H1 (cell line): ENCODE data around the gene ACY1. TPM values are rescaled to one million over a fixed set of nuclear protein-coding genes. Genes with fewer than 3 reads are reported as not detected.

Source experiments
- CTCF ChIA-PET: fragments of 300-600 bp; sonication (Branson Sonifier 250); formaldehyde crosslinking; loops from one replicate; lab custom pipeline; 2021; ENCODE audit not compliant: partially characterized antibody; lab: Charles Lee
- POLR2A ChIA-PET: fragments of 300-600 bp; sonication (Branson Sonifier 250); formaldehyde crosslinking; loops from one replicate; lab custom pipeline; 2021; ENCODE audit warnings: inconsistent platforms; ENCODE audit not compliant: partially characterized antibody; lab: Charles Lee
- DNase-seq, 2 experiments: peaks; one replicate each; pipeline versions ENCODE4 v3.0.0 to v3.0.0-alpha.2; 2010 to 2022; ENCODE audit warnings: low spot score in 2 of 2, low read depth in 1 of 2, mixed read lengths in 1 of 2
- FAIRE-seq: peaks from 2 replicates; lab custom pipeline; 2011; peaks lifted over from hg19 to GRCh38; lab: Jason Lieb, UNC
- H2AFZ ChIP-seq: 2 replicates; pipeline ENCODE4 v1.8.1; 2012; ENCODE audit warnings: low read length, inconsistent platforms
- H2AK5ac ChIP-seq: 2 replicates; pipeline ENCODE4 v1.6.1; 2013; ENCODE audit warnings: low read depth, low read length
- H2BK120ac ChIP-seq: replicated peaks from 2 replicates; pipeline ENCODE3; 2013; ENCODE audit warnings: low read depth, low read length, inconsistent platforms
- H2BK12ac ChIP-seq: 2 replicates; pipeline ENCODE4 v1.6.1; 2013; ENCODE audit warnings: low read depth, low read length
- H2BK15ac ChIP-seq: 2 replicates; pipeline ENCODE4 v1.6.1; 2013; ENCODE audit warnings: low read length
- H2BK20ac ChIP-seq: 2 replicates; pipeline ENCODE4 v1.6.1; 2013; ENCODE audit warnings: low read length
- H2BK5ac ChIP-seq: 2 replicates; pipeline ENCODE4 v1.6.1; 2013; ENCODE audit warnings: low read depth, low read length
- H3K14ac ChIP-seq: 2 replicates; pipeline ENCODE4 v1.6.1; 2013; ENCODE audit warnings: inconsistent platforms; ENCODE audit not compliant: insufficient read length
- H3K18ac ChIP-seq: 2 replicates; pipeline ENCODE4 v1.6.1; 2013; ENCODE audit warnings: low read length; ENCODE audit errors: extremely low read depth
- H3K23ac ChIP-seq: 2 replicates; pipeline ENCODE4 v1.6.1; 2013; ENCODE audit warnings: inconsistent platforms; ENCODE audit not compliant: insufficient read length
- H3K23me2 ChIP-seq: 2 replicates; pipeline ENCODE4 v1.6.1; 2013; ENCODE audit warnings: low read depth, low read length
- H3K27ac ChIP-seq: 2 replicates; pipeline ENCODE4 v1.6.1; 2011; ENCODE audit warnings: low read depth, low read length, inconsistent platforms
- H3K27me3 ChIP-seq, 4 experiments: replicated peaks in 1 of 4; 1 replicate in 1 of 4; 2 replicates in 3 of 4; pipeline versions ENCODE4 v1.6.1 to v1.8.1; 2011 to 2013; ENCODE audit warnings: low read length in 3 of 4, mild to moderate bottlenecking in 3 of 4, inconsistent platforms in 2 of 4, mixed read lengths in 2 of 4, moderate library complexity in 1 of 4; ENCODE audit not compliant: control insufficient read depth in 3 of 4, insufficient read depth in 3 of 4; ENCODE audit errors: extremely low read depth in 1 of 4
- H3K36me3 ChIP-seq, 4 experiments: 2 replicates each; pipeline versions ENCODE4 v1.6.1 to v1.8.1; 2011 to 2013; ENCODE audit warnings: mild to moderate bottlenecking in 4 of 4, low read length in 3 of 4, moderate library complexity in 2 of 4, control low read depth in 1 of 4, inconsistent platforms in 1 of 4; ENCODE audit not compliant: insufficient read depth in 4 of 4, control insufficient read depth in 2 of 4
- H3K4ac ChIP-seq: replicated peaks from 2 replicates; pipeline ENCODE3; 2013; ENCODE audit warnings: low read length, low read depth, mixed read lengths, inconsistent platforms; ENCODE audit not compliant: insufficient read length
- H3K4me1 ChIP-seq, 4 experiments: replicated peaks in 1 of 4; 1 replicate in 1 of 4; 2 replicates in 3 of 4; pipeline versions ENCODE4 v1.6.1 to v1.8.1; 2011 to 2013; ENCODE audit warnings: low read length in 3 of 4, inconsistent platforms in 2 of 4, mixed read lengths in 1 of 4; ENCODE audit not compliant: insufficient read depth in 4 of 4, control insufficient read depth in 3 of 4
- H3K4me2 ChIP-seq, 2 experiments: 2 replicates each; pipeline versions ENCODE4 v1.6.1 to v1.8.1; 2011 to 2013; ENCODE audit warnings: low read depth in 2 of 2, low read length in 2 of 2, control low read depth in 1 of 2, inconsistent platforms in 1 of 2, mild to moderate bottlenecking in 1 of 2; ENCODE audit not compliant: insufficient read depth in 1 of 2
- H3K4me3 ChIP-seq, 4 experiments: fragments of 200-600, 300-600 bp in 1 of 4; sonication (generic), shearing (Covaris generic), sonication (Bioruptor Twin) in 1 of 4; 2 replicates each; pipeline versions ENCODE4 v1.5.1 to v1.8.1; 2011 to 2016; ENCODE audit warnings: low read length in 4 of 4, low read depth in 3 of 4, control low read depth in 2 of 4, inconsistent platforms in 2 of 4, mild to moderate bottlenecking in 2 of 4, mixed read lengths in 1 of 4, moderate library complexity in 1 of 4; ENCODE audit not compliant: insufficient read depth in 2 of 4; ENCODE audit errors: extremely low read depth in 1 of 4
- H3K56ac ChIP-seq: replicated peaks from 2 replicates; pipeline ENCODE3; 2013; ENCODE audit warnings: low read depth, mild to moderate bottlenecking, mixed read lengths, low read length, inconsistent platforms; ENCODE audit not compliant: insufficient read length
- H3K79me1 ChIP-seq: 2 replicates; pipeline ENCODE4 v1.6.1; 2013; ENCODE audit warnings: low read depth, low read length, control low read depth
- H3K79me2 ChIP-seq, 2 experiments: 2 replicates each; pipeline versions ENCODE4 v1.6.1 to v1.8.1; 2012 to 2013; ENCODE audit warnings: low read length in 2 of 2, mild to moderate bottlenecking in 2 of 2, inconsistent platforms in 1 of 2; ENCODE audit not compliant: insufficient read depth in 2 of 2, control insufficient read depth in 1 of 2
- H3K9ac ChIP-seq, 4 experiments: replicated peaks in 1 of 4; 1 replicate in 1 of 4; 2 replicates in 3 of 4; pipeline versions ENCODE4 v1.6.1 to v1.8.1; 2011 to 2013; ENCODE audit warnings: low read depth in 3 of 4, low read length in 3 of 4, control low read depth in 2 of 4, mild to moderate bottlenecking in 2 of 4, moderate library complexity in 2 of 4, inconsistent platforms in 1 of 4; ENCODE audit errors: extremely low read depth in 1 of 4
- H3K9me3 ChIP-seq, 2 experiments: 2 replicates each; pipeline versions ENCODE4 v1.6.1 to v1.8.1; 2012 to 2013; ENCODE audit warnings: mild to moderate bottlenecking in 2 of 2, moderate library complexity in 2 of 2, control low read depth in 1 of 2, inconsistent platforms in 1 of 2, low read depth in 1 of 2, low read length in 1 of 2, mixed read lengths in 1 of 2; ENCODE audit not compliant: insufficient read depth in 2 of 2
- H4K20me1 ChIP-seq, 2 experiments: replicated peaks in 1 of 2; 2 replicates each; pipeline versions ENCODE3 to v1.8.1; 2011 to 2013; ENCODE audit warnings: inconsistent platforms in 2 of 2, low read length in 2 of 2, mild to moderate bottlenecking in 1 of 2; ENCODE audit not compliant: insufficient read depth in 2 of 2, control insufficient read depth in 1 of 2
- H4K5ac ChIP-seq: 2 replicates; pipeline ENCODE4 v1.6.1; 2013; ENCODE audit warnings: low read length, low read depth, mixed read lengths, inconsistent platforms; ENCODE audit not compliant: insufficient read length
- H4K8ac ChIP-seq: 2 replicates; pipeline ENCODE4 v1.8.0; 2013; ENCODE audit warnings: mild to moderate bottlenecking, moderate library complexity, low read length, inconsistent platforms; ENCODE audit not compliant: insufficient read depth; ENCODE audit errors: extremely low read depth
- H4K91ac ChIP-seq: replicated peaks from 2 replicates; pipeline ENCODE3; 2013; ENCODE audit warnings: low read length, mixed read lengths, inconsistent platforms; ENCODE audit not compliant: insufficient read length
- ASH2L ChIP-seq: fragments of 200-600, 300-600 bp; sonication (generic); IDR thresholded peaks from one replicate; pipeline ENCODE4 v1.7.1; 2017; ENCODE audit warnings: low read length
- BCL11A ChIP-seq, 2 experiments: IDR thresholded peaks; one replicate each; pipeline ENCODE4 v1.6.1; 2011; ENCODE audit warnings: low read depth in 2 of 2, low read length in 2 of 2, mild to moderate bottlenecking in 2 of 2
- POLR2AphosphoS5 ChIP-seq: IDR thresholded peaks from 2 replicates; pipeline ENCODE4 v1.6.1; 2011; ENCODE audit warnings: low read depth, low read length
- USF2 ChIP-seq: IDR thresholded peaks from 2 replicates; pipeline ENCODE4 v1.6.1; 2011; ENCODE audit warnings: low read length, improper control_type of control experiment
- ZNF274 ChIP-seq: IDR thresholded peaks from 2 replicates; pipeline ENCODE4 v1.7.0; 2012; ENCODE audit warnings: low read length, borderline replicate concordance; ENCODE audit errors: extremely low read depth
- WGBS, 2 experiments: shearing (Covaris generic) in 1 of 2; methylation state at CpG; one replicate each; pipeline versions ENCODE4 v1.1.6 to v1.1.7; 2013 to 2015; ENCODE audit warnings: low lambda C conversion rate in 2 of 2, mixed read lengths in 2 of 2, inconsistent platforms in 1 of 2, low coverage in 1 of 2, missing lambda C conversion rate in 1 of 2; ENCODE audit not compliant: insufficient replicate concordance in 2 of 2, insufficient coverage in 1 of 2, insufficient read length in 1 of 2; ENCODE audit errors: extremely low coverage in 1 of 2, missing lambda C conversion rate in 1 of 2; 5-methylcytosine and 5-hydroxymethylcytosine counted together
- polyA plus RNA-seq, 7 experiments: library from polyadenylated mRNA; depleted of rRNA in 3 of 7; stranded (reverse) in 5 of 7; unstranded in 2 of 7; fragments of >200 nt in 5 of 7; fragments of 200-250 nt in 2 of 7; gene quantifications; 1 replicate in 5 of 7; 2 replicates in 1 of 7; 4 replicates in 1 of 7; pipeline versions ENCODE4 v1.2.1 to v1.2.3, GENCODE V29; 2011 to 2013; ENCODE audit warnings: missing spikeins in 2 of 7, mixed read lengths in 2 of 7
- total RNA-seq: library from RNA; stranded (reverse); fragmentation: NEBNext Ultra II Directional; extraction: Animal tissue kit (Norgen Biotek cat#: 25700); gene quantifications from 2 replicates; pipeline ENCODE4 v1.2.1, GENCODE V29; 2021

ACY1 gene
- total and polyA plus RNA-seq, 2 of the 8 experiments (the other 6 are each of a cell fraction or from before 2014, with no cell fraction given), result 48.3 to 113 TPM

GRCh38 chr3:52004906-52005395, 21.6 kb downstream of the ACY1 start:
- Histone ChIP-seq H3K36me3 (no peaks in the 10 kb centered on the region), H2BK120ac (peak overlapping the region; percentile 44), H2BK15ac (peak overlapping the region; percentile 92; the same call in 1 of the 2 replicates), H2BK20ac (peak overlapping the region; percentile 93; the same call in 1 of the 2 replicates), H4K20me1 (no peaks in the 10 kb centered on the region), H2AFZ (no peak overlapping the region), H2AK5ac (no peak overlapping the region), H3K4me2 (peak overlapping the region; percentile 67 to 73), H3K9ac (no peak overlapping the region), H3K79me1 (no peaks in the 10 kb centered on the region), H3K79me2 (no peaks in the 10 kb centered on the region), H2BK12ac (peak overlapping the region; percentile 94; the same call in 1 of the 2 replicates), H4K8ac (no peak overlapping the region; the same call in 1 of the 2 replicates), H4K91ac (peak overlapping the region; percentile 89), H4K5ac (peak overlapping the region; percentile 3), H3K27me3 (no peaks in the 10 kb centered on the region; a peak in 2 of 7 replicates), H2BK5ac (peak overlapping the region; percentile 85), H3K4me1 (peaks cover 8 to 48% (median 34%) of the 10 kb centered on the region in 4 experiments)
- POLR2A ChIA-PET, result interaction anchor here (0.8 to 7.2 kb wide), 12 partner anchors 10 to 115 kb away, joined by 3 to 95 read pairs (median 4); partner anchors contain the start of genes ACY1, DUSP7 and RPL29
- FAIRE-seq (no peak), DNase-seq (no peak)
- TF ChIP-seq POLR2AphosphoS5 (no peak), BCL11A (IDR thresholded peaks at IDR 0.05; ENCODE audit: low read depth in 2 of 2, low read length in 2 of 2) (no peak), ASH2L (no peak), USF2 (no peak), ZNF274 (no peak)
- TF ChIP-seq, all 59 proteins: peak for 0
- CTCF ChIA-PET, result interaction anchor here (0.8 to 24.7 kb wide), 42 partner anchors 9 to 382 kb away, joined by 3 to 984 read pairs (median 6); partner anchors contain the start of genes ABHD14B, ACY1, DUSP7 and RPL29
- Histone ChIP-seq H3K9me3 (no peaks in the 10 kb centered on the region), H3K4ac (peak overlapping the region; percentile 91), H3K14ac (no peak overlapping the region), H3K23me2 (peaks cover 3% of the 10 kb centered on the region; the same call in 1 of the 2 replicates), H3K23ac (no peak overlapping the region), H3K56ac (peak overlapping the region; percentile 22), H3K4me3 (peak overlapping the region in 3 of 4 experiments; percentile 17 to 39 (median 17); a peak in 4 of 8 replicates), H3K18ac (peak overlapping the region; percentile 98), H3K27ac (no peak overlapping the region)
- WGBS, 2 experiments, result 73% methylated on average over 4 of the region's 4 CpGs; no CpG with 5 or more reads in 1 of the 2 experiments
